GM20431 (cell line): ENCODE results near the gene PODN.

Experiments
- in situ Hi-C: fragments of 300-500 bp; cut with MseI, MboI; formaldehyde crosslinking; loops from one replicate; pipeline ENCODE4 v1.15.0; 2020; ENCODE audit warnings: low sequenced_read_pairs; ENCODE audit not compliant: unreplicated experiment

Gene PODN

DNA sequence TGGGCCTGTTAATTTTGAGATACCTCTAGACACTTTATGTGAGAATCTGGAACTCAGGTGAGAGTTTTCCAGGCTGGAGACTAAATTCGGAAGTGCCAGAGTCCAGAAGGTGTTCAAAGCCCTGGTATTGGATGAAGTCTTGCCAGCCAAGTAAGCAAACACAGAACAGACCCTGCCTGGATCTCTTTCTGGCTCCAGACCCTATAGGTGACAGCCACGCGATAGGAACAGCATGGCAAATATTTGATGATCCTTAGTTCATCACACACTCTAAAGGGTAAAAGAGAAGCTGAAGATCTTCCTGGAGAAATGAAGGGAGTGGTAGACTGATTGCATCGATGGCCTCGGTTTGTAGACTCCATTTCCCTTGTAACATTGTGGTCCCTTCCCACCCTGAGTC lies 49.7 kb downstream of the PODN start:
- in situ Hi-C loops = no loop called here

DNA sequence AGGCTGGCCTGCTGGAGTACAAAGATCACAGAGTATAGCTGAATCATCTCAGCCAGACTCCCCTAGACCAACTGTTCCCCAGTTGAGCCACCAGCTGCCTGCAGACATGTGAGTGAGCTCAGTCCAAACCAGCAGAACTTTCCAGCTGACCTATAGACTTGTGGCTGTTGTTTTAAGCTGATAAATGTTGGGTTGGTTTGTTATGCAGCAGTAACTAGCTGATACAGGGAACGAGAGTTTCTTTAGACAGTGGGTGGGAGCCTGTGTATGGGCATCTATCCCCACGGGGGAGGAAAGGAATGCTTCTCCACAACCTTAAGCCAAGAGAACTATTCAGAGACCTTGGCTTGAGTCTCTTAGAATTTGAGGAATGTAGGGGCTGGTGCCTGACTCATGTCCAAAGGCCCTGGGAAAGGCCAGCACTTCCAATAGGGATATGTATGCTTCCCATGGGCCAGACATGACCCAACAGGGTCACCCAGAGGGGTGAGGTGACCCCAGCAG lies 50.3 kb downstream of the PODN start:
- in situ Hi-C loops = no loop called here

DNA sequence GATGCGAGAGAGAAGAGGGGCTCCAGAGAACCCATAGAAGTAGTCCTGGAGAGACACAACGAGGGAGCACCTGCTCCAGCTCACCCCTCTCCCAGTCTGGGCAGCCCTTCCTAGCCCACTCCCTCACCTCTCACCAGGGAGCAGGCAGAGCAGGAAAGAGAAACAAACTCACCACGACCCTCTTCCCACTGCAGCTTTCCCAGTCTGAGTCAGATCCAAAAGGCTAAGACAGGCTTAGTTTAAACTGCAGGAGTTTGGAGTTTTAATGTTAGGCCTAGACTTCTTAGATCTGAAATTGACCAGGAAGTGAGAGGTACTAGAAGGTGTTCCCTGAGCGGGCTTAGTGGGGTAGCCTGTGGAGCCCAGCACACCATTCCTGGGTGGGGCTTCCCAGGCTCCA lies 50.8 kb downstream of the PODN start:
- in situ Hi-C loops = no loop called here

DNA sequence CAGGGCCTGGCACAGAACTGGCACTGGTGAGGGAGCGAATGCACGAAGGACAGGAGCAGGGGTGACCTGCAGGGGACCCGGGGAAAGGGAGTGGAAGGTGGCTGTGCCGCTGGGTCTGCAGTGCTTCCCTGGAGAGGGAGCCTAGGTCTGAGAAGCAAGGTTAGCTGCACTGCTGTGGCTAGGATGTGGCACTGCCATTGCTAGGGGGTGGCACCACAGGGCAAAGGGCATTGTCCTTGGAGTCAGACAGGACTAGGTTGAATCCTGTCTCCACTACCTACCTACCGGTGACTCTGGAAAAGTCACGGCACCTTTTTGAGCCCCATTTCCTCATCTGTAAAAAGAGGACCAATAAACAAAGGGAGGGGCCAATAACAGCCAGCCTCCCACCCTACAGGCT lies 52.1 kb downstream of the PODN start:
- in situ Hi-C loops = no loop called here

DNA sequence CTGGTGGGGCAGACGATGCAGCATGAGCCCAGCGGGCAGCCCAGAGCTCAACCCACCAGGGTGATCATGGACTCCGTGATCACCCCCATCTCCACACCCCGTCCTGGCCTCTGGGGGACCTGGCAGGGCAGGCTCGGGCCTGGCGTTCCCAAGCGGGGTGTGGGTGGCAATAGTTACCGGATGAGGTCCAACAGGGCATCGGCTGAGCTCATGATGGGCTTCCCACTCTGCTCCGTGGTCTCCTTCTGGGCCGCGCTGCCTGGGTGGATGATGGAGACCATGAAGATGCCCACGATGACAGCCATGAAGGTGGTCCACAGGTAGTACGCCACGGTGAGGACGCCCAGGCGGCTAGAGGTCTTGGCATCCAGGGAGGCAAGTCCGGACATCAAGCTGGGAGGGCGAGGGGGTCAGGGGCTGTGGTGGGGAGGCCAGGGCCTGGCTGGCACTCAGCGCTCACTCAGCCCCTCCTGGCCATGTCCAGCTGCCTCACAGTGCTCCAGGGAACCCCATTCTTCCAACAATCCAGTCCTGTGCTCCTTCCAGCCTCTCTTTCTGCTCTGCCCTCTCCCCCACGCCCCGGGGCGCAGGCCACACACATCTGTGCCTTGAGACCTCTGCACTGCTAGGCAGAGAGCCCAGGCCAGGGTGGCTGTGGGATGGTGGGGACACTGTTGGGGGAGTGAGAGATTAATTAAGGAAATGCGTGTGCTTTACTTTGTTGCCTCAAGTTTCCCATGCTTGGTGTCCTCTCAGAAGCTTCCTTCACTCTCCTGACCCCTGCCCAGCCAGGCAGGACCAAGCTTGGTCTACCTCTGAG lies 52.8 kb downstream of the PODN start:
- in situ Hi-C loops = no loop called here

DNA sequence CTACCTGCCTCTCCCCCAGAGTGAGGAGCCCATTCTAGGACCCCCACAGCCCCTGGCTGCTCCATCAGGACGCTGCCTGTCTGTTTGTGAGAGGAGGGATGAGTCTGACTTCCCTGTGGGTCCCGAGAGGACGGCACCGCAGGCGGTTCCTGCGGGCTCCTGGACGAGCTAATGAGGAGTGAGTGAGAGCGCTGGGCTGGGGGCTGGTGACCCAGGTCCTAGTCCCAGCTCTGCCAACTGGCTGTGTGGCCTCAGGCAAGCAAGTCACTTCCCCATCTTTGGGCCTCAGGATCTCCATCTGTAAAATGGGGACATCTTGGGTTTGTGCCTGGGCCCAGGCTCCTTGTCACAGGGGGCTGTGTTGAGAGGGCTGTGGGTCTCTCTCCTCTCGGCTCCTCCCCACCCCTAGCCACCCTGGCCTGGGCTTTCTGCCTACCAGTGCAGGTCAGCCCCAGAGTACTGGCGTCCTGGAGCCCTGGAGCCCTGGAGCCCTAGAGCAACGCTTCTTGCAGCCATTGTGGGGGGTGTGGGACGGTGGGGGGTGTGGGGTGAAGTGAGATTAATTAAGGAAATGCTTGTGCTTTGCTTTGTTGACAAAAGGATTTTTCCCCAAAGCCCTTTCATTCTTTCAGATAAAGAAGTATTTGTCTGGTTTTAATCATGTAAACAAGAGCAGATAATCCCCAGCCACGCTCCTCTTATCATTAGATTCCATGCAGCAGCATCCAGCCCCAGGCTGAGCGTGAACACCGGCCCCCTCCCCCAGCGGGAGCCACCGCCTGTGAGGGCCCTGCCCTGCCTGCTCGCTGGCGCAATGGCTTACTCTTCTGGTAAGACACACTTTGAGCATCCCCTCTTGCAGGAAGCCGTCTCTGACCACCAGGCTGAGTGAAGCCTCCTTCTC lies 53.6 kb downstream of the PODN start:
- in situ Hi-C loops = no loop called here

DNA sequence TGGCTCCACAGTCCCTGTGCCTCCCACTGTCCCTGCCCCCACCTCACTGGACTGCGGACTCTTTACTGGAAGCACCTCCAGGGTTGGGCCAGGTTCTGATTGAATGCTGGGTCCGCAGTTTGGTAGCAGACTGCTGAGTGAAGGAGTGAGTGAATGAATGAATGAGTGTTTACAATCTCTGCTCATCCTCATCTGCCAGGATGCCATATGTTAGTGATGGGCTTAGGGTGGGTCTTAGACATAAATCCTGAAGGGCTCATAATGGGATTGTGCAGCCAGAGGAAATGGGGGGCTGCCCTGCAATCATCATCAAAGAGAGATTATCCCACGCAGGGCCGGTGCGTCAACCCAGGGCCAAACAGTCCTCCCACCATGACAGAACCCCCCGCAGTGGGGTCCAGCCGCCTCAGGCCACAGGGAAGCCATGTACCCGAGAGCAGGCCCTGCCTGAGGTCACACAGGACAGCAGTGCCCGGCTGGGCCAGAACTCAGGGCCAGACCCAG lies 54.3 kb downstream of the PODN start:
- in situ Hi-C loops = no loop called here

DNA sequence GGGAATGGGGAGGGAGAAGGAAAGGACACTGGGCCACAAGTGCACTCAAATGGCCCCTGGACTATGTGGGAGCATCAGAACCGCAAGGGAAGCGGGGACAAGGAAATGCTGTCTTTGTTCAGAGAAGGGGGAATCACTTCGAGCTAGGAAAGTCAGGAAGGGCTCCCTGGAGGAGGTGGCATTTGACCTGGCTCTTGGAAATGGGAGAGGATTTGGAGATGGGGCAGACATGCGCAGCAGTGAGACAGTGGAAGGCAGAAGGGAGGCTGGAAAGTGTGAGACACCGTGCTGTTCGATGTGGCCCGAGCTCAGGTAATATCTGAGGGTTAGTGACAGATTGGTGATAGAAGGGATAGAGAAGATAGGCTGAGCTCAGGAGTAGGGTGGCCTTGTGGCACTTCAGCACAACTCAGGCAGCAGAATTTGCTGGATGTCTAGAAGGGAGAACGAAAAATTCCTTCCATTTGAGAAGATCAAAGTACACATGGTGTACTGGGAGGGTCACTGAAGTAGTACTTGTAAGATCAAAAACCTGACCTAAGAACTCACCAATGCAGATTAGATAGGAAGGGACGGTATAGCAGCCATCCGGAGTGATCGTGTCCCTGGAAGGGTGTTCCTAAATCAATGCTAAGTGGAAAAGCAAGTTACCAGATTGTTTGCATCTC lies 55.1 kb downstream of the PODN start:
- in situ Hi-C loops = no loop called here

DNA sequence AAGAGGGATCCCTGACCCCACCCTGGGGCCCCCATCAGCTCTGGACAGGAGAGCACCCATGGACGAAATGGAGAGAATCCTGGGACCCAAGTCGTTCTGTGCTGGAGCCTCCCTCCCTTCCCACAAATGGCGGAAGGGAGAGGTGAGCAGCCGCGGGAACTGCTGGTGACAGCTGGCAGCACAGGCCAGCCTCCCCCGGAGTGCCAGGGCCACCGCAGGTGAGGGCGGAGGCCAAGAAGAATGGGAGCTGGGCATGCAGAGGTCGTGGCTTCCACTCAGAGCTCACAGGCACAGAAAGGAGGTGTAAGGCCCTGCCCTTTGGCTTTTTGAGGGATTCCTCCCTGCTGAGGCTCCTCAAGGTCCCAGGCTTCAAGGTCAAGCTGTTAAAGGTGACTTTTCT lies 55.8 kb downstream of the PODN start:
- in situ Hi-C loops = no loop called here

DNA sequence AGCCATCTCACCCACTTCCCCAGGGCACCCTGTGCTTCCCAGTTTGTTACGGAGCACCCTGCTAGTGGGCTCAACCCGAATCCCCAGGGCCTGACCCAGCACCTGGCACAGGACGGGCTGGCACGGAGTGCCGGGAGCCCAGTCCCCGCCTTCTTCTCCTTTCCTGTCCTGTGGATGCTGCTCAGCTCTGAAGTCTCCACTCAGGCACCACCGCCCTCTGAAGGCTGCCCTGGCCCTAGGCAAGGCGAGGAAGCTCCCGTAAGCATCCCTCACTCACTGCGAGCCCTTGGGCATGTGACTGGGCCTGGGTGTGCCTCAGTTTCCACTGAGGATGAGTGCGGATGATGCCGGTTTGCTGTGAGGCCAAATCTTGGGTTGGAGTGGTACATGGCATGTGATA lies 58.6 kb downstream of the PODN start:
- in situ Hi-C loops = no loop called here

DNA sequence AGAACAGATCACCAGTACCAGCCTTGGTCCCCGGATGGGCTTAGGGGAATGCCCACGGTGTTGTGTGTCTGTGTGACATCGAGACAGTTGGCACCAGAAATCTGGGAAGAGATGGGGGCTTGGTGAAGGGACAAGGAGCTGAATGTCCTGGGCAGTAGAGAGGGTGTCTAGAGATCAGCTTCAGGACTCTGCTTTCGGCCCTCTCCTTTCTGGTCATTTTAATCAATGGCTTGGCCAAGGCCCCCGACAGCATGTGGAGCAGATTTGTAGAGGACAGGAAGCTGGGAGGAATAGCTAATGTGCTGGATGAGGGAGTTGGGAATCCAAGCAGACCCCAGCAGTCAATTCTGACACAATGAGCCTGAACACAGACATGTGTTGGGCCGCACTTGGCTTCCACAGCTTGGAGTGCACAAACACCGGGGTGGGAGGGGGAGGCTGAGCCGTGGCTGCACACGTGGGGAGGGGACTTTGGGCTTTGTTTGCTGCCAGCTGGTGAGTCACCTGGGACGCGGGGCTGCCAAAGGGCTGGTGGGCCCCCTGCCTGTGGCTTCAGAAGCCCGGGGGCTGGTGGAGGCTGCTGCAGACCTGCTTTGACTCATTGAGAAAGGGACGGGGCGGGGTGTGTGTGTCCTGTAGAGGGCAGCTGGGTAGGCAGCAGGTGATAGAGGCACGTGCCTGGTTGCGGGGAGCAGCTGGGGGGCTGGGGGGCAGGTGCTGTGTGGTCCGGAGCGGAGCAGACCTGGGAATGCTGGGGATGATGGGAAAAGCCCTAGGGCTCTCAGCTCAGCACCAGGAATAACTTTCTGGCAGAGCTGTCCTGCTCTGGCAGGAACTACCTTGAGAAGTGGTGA lies 59.5 kb downstream of the PODN start:
- in situ Hi-C loops = no loop called here

DNA sequence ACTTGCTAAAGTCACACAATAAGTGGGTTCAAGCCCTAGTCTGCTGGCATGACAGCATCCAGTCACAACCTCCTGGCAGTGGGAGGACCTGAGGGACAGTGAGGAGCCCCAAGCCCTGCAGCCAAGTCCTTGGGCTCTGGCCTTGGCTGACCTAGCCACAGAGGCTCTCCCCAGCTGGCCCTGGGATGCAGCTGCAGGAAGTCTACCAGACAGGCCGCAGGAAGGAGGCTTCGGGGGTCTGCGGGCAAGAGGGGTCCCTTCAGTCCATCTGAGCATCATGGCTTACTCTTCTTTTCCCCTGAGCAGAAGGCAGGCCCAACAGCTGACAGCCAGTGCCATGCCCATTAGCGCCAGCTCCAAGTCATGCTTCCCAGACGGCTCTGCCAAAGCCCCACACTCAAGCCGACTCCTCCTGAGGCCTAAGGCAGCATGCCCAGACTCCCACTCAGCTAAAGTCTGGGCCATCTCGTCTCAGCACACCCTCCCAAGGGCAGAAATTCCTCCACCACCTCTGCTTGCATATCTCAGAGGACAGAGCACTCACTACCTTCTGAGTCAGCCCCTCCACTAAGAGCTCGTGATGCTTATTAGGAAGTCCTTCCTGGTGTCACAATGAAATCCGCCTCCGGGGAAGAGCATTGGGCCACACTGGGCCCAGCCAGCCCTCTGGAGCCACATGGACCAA lies 60.3 kb downstream of the PODN start:
- in situ Hi-C loops = no loop called here

DNA sequence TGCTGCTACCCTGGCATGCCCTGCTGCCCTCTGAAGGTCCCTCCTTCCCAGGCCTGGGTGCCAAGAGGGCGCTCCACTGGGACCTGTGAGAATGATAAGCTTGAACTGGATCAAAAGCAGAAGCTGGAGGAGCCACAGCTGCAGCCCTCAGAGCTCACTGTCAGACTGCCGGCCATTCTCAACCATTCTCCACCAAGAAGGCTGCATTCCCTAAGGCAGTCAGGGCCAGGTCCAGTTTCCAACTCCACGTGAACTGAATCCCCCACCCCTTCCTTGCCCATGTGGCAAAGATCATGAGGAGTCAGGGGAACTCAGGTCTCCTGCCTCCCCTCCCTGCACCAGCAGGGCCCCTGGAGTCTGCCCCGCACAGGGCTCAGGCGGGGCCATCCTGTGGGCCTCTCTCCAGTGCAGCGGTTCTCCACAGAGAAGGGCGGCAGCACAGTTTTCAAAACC lies 61.0 kb downstream of the PODN start:
- in situ Hi-C loops = no loop called here

DNA sequence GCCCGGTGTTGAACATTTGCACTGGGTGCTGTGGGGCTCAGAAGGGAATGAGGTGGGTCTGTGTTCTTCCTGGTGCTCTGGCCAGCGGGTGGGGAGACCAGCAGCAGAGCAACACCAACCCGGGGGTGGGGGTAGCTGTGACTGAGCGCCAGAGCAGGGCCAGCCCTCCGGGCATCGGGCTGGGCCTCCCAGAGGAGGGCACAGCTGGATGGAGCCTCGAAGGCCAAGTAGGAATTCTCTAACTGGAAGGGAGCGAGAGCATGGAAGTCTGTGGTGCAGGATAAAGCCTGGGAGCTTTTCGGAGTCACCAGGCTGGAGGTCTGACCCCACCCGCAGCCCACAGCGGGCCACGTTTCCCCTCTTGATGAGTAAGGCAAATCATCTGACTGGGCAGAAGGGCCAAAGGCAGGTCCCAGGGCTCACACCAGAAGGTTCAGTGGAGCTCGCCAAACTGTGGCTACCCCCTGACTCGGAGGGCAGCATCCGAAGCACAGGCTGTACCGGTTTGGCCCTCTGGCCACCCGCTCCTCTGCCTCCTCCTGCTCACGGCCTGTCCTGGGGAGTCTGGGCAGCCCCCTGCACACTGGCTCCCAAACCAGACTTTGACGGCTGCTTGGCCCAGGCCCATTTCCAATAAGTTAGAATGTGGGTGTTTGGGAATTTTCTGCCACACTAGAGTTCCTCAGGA lies 61.6 kb downstream of the PODN start:
- in situ Hi-C loops = no loop called here

DNA sequence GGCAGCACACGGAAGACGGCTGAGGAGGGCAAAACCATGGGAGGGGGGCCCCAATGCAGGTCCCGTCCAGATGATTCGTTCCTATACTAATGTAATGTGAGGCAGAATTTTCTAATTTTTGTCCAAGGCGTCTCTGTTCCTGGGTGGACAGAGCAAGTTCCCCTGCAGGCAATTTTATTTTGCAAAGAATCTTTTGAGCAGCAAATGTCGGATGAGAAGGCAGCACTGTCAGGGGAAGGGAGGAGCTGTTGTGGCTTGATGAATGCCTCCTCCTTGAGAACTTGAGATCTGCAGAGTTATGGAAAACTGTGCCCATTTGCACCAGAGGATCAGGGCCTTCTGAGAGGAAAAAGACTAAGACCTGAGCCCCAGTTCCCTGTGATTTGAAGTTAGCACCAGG lies 63.1 kb downstream of the PODN start:
- in situ Hi-C loops = no loop called here

DNA sequence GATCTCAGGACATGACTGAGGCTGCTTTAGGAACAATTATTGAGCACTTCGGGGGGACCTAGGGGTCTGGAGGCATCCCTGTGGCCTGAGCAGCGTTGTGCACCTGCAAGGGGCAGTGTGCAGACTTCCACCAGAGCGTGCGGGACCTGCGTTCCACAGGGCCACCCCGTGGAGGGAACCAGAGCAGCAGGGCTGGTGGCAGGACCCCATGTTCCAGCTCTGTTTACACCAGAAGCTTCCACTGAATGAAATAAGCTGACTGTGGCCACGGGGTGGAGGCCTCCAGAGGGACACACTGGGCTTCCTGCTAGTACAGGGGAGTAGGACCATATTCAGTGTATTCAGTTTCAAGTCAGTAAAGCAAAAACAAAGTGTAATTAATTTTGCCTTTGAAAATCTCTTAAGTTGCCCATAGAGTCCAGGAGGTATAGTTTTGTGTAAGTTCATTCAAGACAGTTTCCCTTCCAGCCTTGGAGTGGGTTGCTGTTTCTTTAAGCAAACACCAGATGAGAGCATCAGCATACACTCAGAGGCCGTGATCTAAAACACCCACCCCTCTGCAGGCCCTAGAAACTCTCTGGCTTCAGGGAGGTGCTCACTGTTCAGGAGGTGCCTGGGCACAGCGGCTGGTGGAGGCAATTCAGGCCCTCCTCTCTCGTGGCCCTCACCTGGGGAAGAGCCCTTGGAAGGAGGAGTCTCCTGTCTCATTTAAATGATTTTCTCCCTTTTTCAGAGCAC lies 63.8 kb downstream of the PODN start:
- in situ Hi-C loops = no loop called here

DNA sequence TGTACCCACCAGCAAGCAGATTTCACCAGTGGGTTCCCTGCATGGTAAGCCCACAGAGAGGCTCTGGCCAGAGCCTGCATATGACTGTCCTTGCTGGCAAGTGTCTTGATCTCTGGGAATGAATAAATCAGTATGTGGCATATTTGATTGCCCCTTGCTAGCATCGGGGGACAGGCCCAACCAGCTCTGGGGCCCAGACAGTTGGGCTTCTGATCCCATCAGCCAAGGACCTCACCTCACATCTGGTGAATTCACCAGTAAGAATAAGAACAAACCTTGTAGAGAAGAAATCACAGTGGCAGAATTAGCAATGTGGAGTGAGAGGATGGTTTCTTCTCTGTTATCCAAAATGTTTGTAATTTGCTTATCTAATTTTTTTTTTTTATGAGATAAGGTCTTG lies 64.5 kb downstream of the PODN start:
- in situ Hi-C loops = no loop called here

DNA sequence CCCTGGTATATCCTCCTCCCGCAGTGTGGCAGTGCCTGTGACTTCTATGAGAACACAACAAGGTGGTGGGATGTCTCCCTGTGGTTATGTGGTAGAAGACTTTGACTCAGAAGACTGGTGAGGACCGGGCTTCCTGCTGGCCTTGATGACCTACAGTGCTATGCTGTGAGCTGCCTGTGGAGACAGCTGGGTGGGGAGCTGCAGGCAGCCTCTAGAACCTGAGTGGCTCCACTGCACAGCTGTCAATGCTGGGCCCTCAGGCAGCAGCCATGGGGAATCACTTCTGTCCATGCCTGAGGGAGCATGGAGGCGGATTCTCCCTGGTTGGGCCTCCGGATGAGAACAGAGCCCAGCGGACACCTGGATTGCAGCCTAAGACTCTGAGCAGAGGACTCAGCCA lies 65.5 kb downstream of the PODN start:
- in situ Hi-C loops = no loop called here
